SK-N-SH (cell line): ENCODE measurements around the gene CCRL2.

ENCODE experiments used
- CTCF ChIP-seq: fragments of 200-600 bp; sonication (generic); IDR thresholded peaks from 2 replicates; pipeline ENCODE4 v1.6.1; 2017; ENCODE audit warnings: antibody characterized with exemption, mild to moderate bottlenecking, moderate library complexity
- EZH2phosphoT487 ChIP-seq: fragments of 200-600 bp; sonication (generic); IDR thresholded peaks from 2 replicates; pipeline ENCODE4 v1.6.1; 2017; ENCODE audit warnings: low read depth, mixed run types, mild to moderate bottlenecking, antibody characterized with exemption, moderate library complexity, borderline replicate concordance
- GATA2 ChIP-seq: sonication (generic); formaldehyde crosslinking; IDR thresholded peaks from 2 replicates; pipeline ENCODE4 v1.5.0; 2020; ENCODE audit warnings: mild to moderate bottlenecking, missing genetic modification reagents
- IRF3 ChIP-seq: fragments of 150-350 bp; IDR thresholded peaks from 2 replicates; pipeline ENCODE4 v1.6.1; 2016; ENCODE audit warnings: mild to moderate bottlenecking, low read depth, low read length
- NRF1 ChIP-seq: IDR thresholded peaks from 2 replicates; pipeline ENCODE4 v1.6.1; 2012; ENCODE audit warnings: low read depth, mild to moderate bottlenecking, low read length
- RAD21 ChIP-seq: IDR thresholded peaks from 2 replicates; pipeline ENCODE4 v1.6.1; 2012; ENCODE audit warnings: mild to moderate bottlenecking, low read length
- RFX5 ChIP-seq: IDR thresholded peaks from 2 replicates; pipeline ENCODE4 v1.6.1; 2012; ENCODE audit warnings: mild to moderate bottlenecking, improper control_type of control experiment, low read length
- TCF12 ChIP-seq: IDR thresholded peaks from 2 replicates; pipeline ENCODE4 v1.4.0; 2012
- USF1 ChIP-seq: IDR thresholded peaks from 2 replicates; pipeline ENCODE4 v1.4.0; 2012; ENCODE audit warnings: low read depth, borderline replicate concordance
- TF ChIP-seq, protein P1 (sequence below): IDR thresholded peaks from 2 replicates; pipeline ENCODE4 v1.4.0; 2012; ENCODE audit warnings: low read depth

DNA sequence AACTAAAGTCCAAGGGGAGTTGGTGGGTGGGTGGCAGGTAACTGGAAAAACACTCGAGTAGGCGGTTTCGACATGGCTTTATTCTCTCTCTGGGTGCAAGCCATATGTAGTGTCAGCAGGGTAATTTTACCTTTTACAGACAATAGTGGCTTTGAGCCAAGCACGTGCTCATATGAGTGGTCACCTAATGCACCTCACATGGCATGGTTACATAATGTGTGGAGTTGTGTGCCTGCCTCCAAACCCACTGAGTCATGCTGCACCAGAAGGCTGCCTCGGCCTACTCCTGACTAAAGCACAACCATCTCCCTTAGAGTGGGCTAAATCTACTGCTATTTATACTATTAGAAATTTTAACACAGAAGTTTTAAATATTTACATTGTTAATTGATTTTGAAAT lies 16.5 kb downstream of the CCRL2 start:
- TF ChIP-seq RFX5, result no peak
- TF ChIP-seq USF1, result no peak
- no peak for TF ChIP-seq CTCF
- no peak for TF ChIP-seq IRF3
- no peak for TF ChIP-seq GATA2
- TF ChIP-seq TCF12, result no peak
- TF ChIP-seq, protein P1, sequence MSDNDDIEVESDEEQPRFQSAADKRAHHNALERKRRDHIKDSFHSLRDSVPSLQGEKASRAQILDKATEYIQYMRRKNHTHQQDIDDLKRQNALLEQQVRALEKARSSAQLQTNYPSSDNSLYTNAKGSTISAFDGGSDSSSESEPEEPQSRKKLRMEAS, result no peak
- TF ChIP-seq EZH2phosphoT487, result no peak
- no peak for TF ChIP-seq NRF1
- TF ChIP-seq RAD21, result no peak
